Fibroblast of lung (primary cell): ENCODE data around the gene CR1.

ENCODE experiments used
- EZH2 ChIP-seq: IDR thresholded peaks from 2 replicates; pipeline ENCODE4 v1.5.1; 2012; ENCODE audit warnings: low read length, control low read depth, mild to moderate bottlenecking; ENCODE audit errors: missing control alignments
- TF ChIP-seq, protein P1 (sequence below), 2 donors: IDR thresholded peaks in 1 of 2; conservative IDR thresholded peaks in 1 of 2; 1 replicate in 1 of 2; 2 replicates in 1 of 2; pipeline ENCODE4 v1.5.1; 2011 to 2012; ENCODE audit warnings: low read length in 2 of 2, control low read depth in 1 of 2, inconsistent platforms in 1 of 2, low read depth in 1 of 2, mild to moderate bottlenecking in 1 of 2

DNA sequence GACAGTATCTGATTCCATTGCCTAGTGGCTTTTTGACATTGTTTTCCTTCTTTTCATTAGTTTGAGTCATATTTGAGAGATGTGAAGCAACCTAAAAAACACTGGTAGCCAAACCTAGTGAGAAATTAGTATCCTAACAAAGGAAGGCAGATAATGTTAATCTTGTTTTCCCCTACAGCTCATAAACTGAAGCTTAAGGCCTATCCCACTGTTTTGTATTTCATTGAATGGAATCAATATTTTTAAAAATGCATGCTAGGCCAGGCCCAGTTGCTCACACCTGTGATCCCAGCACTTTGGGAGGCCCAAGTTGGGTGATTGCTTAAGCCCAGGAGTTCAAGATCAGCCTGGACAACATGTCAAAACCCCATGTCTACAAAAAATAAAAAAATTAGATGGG lies 150.2 kb downstream of the CR1 start:
- TF ChIP-seq, protein P1, sequence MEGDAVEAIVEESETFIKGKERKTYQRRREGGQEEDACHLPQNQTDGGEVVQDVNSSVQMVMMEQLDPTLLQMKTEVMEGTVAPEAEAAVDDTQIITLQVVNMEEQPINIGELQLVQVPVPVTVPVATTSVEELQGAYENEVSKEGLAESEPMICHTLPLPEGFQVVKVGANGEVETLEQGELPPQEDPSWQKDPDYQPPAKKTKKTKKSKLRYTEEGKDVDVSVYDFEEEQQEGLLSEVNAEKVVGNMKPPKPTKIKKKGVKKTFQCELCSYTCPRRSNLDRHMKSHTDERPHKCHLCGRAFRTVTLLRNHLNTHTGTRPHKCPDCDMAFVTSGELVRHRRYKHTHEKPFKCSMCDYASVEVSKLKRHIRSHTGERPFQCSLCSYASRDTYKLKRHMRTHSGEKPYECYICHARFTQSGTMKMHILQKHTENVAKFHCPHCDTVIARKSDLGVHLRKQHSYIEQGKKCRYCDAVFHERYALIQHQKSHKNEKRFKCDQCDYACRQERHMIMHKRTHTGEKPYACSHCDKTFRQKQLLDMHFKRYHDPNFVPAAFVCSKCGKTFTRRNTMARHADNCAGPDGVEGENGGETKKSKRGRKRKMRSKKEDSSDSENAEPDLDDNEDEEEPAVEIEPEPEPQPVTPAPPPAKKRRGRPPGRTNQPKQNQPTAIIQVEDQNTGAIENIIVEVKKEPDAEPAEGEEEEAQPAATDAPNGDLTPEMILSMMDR (conservative IDR thresholded peaks at IDR 0.05 in 1 of 2, IDR thresholded peaks at IDR 0.05 in 1 of 2; ENCODE audit: low read depth in 1 of 2, low read length in 2 of 2), result no peak
- TF ChIP-seq EZH2, result no peak
